ENCODE data around the gene PTPRO.

The PTPRO gene

DNA sequence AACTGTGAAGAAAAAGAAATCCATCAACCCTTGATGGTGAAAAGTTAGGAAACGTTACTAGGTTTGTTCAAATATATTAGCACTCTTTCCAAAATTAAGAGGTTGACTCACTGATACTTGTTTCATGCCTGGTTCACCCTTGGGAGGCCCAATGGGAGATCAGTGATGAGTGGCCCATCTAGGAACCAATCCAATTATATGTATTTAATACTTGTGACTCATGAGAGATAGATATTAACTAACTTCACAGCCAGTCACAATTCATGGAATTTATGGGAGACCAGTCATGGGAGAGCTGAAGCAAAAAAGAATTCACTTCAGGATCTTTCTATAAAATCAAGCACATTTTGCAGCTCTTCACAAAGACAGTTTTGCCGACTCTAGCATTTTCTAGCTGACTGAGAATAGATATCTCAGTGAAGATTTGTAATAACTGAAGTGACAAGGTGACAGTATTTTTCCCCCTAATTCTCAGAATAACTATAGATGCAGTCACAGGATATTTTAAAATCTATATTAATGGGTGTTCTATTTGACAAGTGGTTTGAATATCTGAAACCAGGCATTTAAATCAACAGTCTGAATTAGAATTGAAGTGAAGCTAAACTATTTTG lies 236.7 kb downstream of the PTPRO start:
- DNase-seq (ENCODE audit: low read depth, low spot score) = no peak

DNA sequence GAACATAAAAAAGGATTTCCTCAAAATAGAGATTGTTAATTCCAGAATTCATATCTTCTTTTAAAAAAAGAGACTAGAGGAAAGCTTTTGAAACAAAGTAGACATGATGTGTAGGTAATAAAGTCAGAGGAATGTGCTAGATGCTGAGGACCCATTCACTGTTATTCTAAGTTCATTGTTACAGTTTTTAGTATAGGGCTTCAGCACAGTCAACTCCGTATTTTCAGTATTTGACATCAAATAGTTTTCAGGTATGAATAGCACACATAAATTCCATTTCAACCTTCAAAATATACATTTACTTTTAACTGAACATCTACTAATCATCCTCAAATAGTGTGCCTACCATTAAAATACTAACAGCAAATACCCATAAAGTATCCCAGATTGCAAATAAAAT lies 239.1 kb downstream of the PTPRO start:
- no peak for DNase-seq (ENCODE audit: low read depth, low spot score)

DNA sequence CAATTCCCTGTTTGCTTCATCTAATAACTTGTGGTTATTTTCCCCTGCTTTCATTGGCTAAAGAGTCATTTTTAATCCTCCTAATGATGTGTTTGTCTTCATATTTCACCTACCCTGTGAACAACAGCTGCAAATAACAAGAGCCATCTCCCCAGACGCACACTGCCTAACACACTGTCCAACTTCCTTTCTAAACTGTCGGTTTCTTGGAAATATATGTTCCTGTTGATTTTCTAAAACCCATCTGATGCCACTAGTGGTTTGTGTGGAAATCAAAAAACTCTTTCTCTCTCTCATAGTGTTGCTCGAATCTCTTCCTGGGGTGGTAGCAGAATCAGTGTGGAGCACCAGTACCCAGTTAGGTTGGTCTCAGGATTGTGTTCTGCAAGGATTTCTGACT lies 240.0 kb downstream of the PTPRO start:
- DNase-seq (ENCODE audit: low read depth, low spot score) = no peak

DNA sequence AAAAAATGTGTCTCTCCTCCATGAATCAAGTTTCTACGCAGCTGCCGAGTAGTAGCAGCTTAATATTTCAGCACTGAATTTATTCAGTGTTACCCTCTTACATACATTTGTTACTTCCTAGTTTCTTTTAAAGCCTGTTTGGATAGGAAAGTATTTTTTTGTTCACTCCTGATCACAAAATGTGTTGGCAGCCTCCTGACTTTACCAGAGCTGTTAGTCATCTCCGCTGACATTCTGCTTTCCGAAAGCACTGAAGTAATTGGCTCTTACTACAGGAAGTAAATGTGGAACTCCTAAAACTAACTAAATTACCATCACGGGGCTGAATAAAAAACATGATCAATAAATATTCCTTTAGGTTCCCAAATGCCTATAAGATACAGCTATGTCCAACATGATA lies 241.4 kb downstream of the PTPRO start:
- no peak for DNase-seq (ENCODE audit: low read depth, low spot score)

DNA sequence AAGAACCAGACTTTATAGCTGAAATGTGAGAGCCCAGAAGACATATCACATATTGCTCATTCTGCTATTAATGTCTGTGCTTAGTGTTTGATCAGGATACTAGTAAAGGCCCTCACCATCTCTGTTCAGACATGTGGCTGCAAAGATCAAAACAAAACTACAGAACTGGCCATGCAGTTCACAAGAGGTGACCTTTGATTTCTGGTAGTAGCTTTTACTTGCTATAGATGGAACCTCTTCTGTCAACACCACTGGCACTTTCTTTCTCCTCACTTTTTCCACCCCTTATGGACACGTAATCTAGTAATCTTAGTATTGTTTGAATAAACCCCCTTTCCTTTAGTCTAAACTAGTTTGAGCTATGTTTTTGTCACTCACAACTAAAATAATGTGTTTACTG lies 252.0 kb downstream of the PTPRO start:
- no peak for DNase-seq (ENCODE audit: low read depth, low spot score)

DNA sequence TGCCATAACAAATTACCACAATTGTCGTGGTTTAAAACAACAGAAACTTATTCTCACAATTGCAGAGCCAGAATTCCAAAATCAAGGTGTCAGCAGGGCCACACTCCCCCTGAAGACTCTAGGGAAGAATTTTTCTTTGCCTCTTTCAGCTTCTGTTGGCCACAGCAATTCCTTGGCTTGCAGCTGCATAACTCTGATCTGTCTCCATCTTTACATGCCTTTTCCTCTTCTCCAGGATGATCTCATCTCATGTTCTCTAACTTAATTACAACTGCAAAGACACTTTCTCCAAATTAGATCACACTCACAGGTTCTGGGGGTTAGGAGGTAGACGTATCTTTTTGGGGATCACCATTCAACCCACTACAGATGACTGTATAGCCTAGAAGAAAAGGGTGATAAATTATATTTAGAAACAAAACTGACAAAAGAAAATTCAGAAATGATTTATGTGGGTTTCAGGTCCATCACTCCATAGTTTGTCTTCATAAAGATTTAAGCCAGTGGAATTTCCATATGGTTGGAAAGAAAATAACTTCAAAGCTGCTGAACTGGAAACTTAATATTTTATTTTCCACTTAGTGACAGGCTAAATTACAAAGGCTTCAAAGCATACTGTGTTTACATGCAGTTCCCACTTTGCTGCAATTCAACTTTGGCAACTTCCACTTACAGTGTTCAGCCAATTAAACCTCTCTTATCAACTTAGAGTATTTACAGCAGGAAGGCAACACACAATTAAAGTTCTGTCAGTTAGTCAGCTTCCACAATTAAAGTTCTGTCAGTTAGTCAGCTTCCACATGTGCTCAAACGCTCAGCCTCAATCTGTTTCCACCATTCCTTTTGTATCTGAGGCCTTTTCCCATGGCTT lies 253.6 kb downstream of the PTPRO start:
- no peak for DNase-seq (ENCODE audit: low read depth, low spot score)

DNA sequence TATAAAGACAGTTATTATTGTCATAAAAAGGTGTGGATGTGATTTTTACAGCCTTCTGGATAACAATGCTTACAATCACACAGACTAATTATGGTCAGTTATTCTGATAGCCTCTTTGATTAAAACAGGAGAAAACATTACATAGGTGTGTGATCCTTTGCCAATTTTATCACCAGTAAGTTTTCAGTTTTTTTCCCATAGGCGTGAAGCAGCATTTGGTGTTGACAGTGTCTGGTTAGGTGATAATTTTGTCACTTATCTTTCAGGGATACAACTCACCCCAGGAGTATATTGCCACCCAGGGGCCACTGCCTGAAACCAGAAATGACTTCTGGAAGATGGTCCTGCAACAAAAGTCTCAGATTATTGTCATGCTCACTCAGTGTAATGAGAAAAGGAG lies 258.1 kb downstream of the PTPRO start:
- no peak for DNase-seq (ENCODE audit: low read depth, low spot score)

DNA sequence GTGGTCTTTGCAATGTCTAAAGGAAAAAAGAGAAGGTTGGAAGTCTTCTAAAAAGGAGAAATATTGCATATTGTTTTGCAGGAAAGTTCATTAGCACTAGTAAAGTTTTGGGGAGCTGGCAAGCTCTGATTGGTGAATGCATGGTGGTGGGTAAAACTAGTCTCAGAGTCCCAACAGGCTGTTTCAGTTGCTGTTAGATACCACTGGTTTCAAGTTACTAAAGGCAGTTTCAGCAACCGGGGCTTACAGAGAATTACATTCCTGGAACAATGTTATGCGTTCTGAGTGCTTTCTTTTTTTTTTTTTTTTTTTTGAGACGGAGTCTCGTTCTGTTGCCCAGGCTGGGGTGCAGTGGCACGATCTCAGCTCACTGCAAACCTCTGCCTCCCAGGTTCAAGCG lies 258.7 kb downstream of the PTPRO start:
- DNase-seq (ENCODE audit: low read depth, low spot score) = no peak

DNA sequence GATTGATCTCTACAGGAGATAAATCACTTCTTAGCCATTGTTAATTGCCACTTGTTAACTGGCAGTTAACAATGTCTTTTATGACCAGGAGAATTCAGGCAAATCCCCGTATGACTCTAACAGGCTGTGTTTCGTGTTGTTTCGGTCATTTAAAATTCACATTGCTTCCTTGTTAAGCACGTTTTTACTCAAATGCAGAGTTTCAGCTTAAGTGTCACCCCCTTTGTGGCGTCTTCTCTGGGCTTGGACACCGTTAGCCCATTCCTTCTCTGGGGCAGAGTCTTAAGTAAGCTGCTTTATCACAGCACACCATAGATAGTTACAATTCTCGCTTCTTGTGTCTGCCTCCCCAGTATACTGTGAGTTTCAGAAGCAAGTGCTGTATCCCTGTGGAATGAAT lies 261.5 kb downstream of the PTPRO start:
- no peak for DNase-seq (ENCODE audit: low read depth, low spot score)

DNA sequence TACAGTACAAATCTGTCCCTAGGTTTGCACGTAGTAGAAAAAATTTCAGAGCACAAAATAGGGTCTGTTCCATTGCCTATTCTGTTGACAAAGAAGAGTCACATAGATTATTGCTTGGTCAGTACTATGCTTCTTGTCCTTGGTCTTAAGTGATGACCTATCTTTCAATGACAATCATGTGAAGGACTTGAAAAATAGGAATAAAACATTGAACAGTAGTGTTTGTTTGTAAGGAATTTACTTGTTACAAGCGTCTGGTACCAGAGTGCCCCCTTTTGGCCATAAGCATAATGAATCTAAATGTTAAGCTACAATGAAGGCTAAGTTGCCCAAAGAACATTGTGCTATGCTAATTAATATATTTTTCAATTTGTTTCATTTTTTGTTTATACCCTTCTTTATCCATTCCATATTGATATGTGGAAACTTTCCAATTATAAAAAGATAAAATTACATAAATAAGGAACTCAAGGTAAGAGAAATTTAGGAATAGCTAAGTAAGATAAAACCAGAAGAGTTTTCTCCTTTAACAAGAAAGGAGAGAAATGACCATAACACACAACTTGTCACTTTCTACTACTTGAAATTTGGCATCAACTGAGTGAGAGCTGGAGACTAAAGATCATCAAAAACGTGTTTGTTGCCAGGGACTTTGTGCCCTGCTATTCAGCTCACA lies 262.2 kb downstream of the PTPRO start:
- DNase-seq (ENCODE audit: low read depth, low spot score) = peak; percentile 58

DNA sequence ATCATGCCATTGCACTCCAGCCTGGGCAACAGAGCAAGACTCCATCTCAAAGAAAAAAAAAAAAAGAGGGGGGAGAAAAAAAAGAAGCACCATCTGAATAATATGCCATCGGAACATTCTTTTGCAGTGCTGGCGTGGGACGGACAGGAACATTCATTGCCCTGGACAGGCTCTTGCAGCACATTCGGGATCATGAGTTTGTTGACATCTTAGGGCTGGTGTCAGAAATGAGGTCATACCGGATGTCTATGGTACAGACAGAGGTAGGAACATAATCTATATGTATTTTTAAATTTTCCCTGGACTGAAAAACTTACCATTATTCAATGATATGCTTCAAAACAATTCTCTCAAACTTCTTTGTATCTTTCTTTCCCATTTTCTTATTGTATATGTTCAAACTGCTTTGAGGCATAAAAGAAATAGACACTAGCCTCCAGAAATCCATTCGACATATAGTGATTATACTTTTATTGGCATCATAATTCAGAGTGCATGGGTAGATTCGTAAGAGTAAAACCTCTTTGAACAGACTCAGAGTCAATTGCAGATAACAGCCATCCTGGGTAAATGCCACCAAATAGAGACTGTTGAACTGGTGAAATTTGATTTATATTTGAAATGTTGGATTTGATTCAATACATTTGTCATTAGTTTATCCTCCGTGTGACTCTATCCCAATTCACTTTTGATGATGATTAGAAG lies 267.2 kb downstream of the PTPRO start:
- no peak for DNase-seq (ENCODE audit: low read depth, low spot score)

DNA sequence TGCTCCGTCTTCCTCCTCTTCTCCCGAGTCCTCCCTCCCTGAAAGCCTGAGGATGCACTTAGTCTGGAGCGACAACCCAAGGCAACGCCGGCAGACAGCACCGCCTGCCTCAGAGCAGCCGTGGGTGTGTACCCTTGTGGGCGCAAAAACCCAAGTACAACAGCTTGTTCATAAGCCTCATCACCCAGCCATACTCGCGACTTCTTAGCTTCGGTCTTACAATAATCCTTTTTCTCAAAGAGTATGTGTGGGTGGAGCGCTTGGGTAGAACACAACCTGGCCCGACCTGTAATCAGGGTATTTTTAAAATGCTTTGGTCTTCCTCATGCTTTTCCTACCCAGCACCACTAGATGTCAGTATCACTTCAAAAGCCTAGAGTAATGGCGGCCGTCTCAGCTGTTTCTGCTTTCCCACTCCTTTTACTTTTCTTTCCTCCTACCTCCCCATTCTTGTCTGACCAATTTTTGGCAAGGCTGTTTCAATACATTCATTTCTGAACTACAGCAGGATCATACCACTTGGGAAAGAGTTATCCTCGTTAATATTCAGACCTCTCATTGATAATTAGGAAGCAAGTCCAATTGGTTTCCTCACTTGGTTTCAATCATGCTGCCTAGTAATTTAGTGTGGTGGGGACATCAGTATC lies 268.0 kb downstream of the PTPRO start:
- peak; percentile 44 for DNase-seq (ENCODE audit: low read depth, low spot score)

DNA sequence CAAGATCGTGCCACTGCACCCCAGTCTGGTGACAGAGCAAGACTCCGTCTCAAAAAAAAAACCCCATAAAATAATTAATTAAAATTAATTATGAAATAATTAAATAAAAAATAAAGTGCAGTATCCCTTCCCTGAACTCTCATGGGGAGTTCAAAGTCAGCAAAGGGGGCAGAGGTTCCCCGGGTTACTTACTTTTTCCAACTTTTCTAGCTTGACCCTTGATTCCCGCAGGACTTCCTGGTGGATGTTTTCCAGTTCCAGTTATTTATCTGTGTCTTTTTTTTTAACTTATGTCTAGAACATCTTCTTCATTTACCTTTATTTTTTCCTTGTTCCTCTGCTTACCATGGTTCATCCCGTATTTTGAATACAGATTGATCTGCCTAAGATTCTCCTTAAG lies 269.5 kb downstream of the PTPRO start:
- no peak for DNase-seq (ENCODE audit: low read depth, low spot score)

DNA sequence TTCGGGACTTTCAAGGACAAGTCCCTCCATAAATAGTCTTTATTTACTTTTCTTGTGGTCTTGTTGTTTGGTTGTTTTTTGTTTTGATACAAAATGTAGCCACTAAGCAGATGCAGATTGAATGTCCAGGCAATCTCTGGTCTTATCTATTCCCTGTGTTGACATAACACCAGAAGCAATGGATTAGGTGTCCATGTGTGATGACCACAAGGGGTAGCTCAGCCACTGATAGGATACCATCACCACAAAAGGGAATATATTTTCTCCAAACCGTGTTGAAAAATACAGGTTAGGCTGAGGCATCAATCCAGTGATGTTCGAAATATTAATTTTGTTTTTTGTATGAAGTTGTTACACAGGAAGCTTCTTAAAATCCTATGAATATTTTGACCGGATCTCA lies 270.6 kb downstream of the PTPRO start:
- DNase-seq (ENCODE audit: low read depth, low spot score) = no peak

DNA sequence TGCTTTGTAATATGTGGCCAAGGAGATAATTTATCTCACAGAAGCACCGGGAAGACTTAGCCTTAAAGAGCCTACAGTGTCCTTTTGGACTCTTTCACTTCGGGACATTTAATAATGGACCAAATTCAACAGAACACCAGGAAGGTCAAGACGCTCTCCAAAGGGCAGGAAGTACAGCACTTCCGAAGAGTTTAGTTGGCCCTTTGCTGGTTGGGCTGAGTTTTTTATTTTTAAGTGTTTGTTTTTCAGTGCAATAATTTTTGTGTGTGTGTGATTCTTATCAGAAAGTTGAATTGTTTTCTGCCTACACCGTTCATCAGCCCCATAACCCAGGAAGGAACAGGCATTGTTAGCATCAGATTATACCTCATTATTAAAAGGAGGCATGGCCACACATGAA lies 273.9 kb downstream of the PTPRO start:
- DNase-seq (ENCODE audit: low read depth, low spot score) = no peak

DNA sequence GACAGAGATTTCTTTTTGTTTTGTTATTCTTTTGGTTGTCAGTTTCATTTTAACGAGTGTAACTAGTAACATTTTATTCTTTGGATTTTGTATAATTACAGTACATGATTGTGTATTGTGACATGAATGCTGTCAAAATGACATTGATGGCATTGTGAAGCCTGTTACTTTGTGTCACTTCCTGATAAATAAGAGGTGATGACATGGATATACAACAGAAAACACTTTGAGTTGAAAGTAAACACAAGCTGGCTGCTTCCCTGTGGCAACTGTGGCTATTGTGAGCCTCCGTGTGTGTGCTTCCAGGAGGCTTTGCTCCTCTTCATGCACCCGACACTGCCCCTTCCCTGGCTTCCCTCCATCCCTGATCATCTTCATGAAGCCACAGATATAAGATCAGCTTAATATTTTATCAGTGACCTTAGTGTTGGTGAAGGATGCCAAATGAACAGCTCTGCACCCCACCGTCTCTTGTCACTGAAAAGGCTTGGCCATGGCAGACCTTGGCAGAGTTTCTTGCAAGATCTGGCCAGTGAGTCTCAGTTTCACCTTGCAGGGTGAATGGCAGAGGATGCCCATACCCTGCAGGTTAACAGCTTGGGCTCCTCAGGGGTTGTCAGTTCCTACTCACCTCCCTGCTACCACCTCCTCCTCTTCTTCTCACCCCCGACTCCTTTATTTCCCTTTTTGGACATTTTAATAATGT lies 275.0 kb downstream of the PTPRO start:
- DNase-seq (ENCODE audit: low read depth, low spot score) = no peak

DNA sequence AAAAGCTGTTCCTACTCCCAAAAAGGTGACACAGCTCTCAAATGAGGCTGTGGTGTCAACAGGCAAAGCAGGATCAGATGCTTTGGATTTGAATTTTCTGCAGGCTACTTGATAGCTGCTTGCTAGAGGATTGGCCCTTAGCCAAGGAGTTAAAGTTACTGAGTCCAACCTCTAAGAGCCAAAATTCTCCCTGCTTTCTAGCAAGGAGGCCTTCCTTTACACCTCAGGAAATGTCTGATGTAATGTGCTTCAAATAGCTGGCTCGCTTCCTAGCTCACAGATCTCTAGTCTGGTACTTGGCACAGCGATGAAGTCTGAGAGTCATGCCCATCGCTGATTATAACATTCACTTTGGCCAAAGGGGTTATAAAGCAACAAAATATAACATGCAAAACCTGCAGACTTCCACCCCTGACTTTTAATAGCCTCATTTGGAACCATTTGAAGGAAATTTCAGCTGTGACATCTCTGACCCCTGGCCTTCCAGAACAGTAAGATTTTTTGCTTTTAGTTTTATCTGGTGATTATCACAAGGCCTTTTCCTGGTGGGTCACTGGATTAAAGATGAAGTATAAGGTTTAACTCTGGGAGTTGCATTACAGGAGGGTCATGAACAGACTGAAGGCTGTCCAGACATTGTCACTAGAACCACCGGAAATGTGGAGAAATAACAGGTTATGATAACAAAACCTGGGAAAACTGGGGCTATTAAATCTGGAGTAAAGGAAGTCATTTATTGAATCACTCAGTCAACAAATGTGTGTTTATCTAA lies 277.1 kb downstream of the PTPRO start:
- DNase-seq (ENCODE audit: low read depth, low spot score) = peak; percentile 59

DNA sequence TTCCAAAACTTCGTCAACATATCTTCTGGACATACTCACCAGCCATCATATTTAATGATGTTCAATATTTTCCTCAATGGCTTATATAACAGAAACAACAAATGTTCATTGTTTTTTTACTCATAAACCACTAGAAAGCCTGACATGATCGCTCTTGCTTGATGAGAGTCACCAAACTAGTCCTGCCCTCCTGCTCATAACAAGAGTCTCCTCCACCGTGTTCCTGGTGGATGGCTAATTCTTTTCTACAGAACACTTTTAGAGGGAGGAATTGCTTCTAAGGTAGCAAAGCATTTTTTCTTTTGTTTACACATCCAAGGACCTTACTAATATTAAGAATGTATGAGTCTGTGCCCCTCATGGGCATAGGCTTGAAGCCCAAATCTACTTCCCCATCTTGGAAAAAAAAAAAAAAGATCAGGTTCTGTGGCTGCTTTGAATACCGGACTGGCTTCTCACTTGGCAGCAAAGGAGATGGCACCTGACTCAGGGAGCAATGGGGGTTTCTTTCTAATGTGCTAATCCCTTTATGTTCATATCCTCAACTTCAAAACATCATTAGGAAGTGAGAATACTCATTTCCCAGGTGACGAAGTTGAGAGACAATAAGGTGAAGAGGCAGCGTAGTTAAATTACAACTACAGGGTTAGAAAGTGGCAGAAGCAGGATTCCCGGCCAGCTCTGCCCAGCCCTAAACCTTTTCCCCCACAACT lies 278.1 kb downstream of the PTPRO start:
- DNase-seq (ENCODE audit: low read depth, low spot score) = no peak

DNA sequence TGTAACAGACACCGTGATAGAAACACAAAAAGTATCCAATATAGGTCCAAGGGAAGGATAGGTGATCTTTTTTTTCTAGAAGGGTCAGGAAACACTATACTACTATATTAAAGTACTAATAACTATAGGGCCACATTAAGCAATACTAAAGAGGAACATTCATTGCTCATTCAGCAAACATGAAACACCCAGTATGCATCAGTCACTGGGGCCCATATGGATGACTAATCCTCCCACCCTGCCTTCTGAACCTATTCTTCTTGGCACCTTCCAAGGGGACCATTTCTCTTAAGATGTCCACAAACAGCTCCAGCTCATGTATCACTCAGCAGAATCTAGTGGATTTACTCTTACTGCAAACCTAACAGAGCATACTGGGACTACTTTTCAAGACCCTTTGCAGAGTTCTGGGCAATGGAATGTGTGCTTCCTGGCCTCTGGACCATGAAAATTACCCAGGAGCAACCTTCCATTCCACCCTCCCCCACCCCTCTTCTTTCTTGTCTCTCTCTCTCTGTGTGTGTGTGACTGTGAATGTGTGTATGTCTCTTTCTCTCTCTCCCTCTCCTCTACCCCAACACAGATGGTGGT lies 279.0 kb downstream of the PTPRO start:
- no peak for DNase-seq (ENCODE audit: low read depth, low spot score)

Measured in smooth muscle cell of the brain vasculature (primary cell).